MCF 10A (cell line): ENCODE measurements around the gene TTLL5. TPM values are rescaled to one million over a fixed set of nuclear protein-coding genes. Genes with fewer than 3 reads are reported as not detected.

Experiments used
- BruUV-seq: library from RNA; stranded (reverse); fragments of 400-500 nt; replicated peaks from 2 replicates; lab custom pipeline; 2021; lab: Mats Ljungman, UMichigan
- CTCF ChIA-PET: fragments of 300-600 bp; sonication (Branson Sonifier 250); formaldehyde crosslinking; extraction: SDS; loops from one replicate; lab custom pipeline; 2021; ENCODE audit warnings: antibody characterized with exemption, inconsistent platforms; lab: Yijun Ruan, JAX
- POLR2A ChIA-PET: fragments of 300-600, 350-650 bp; sonication (Branson Sonifier 250); formaldehyde crosslinking; extraction: SDS; loops from one replicate; lab custom pipeline; 2020; ENCODE audit warnings: antibody characterized with exemption, inconsistent platforms; lab: Yijun Ruan, JAX
- DNase-seq: peaks from one replicate; pipeline ENCODE4 v3.0.0-alpha.2; 2018; ENCODE audit not compliant: unreplicated experiment
- H3K27ac Mint-ChIP-seq: one replicate; pipeline ENCODE4 v1.8.0; 2022; ENCODE audit warnings: mild to moderate bottlenecking, low read depth, mixed read lengths; ENCODE audit not compliant: unreplicated experiment
- H3K27me3 Mint-ChIP-seq: one replicate; pipeline ENCODE4 v1.8.0; 2022; ENCODE audit warnings: mixed read lengths; ENCODE audit not compliant: insufficient read depth, unreplicated experiment
- H3K36me3 Mint-ChIP-seq: one replicate; pipeline ENCODE4 v1.8.0; 2022; ENCODE audit warnings: mild to moderate bottlenecking, moderate library complexity, mixed read lengths; ENCODE audit not compliant: insufficient read depth, unreplicated experiment
- H3K4me1 Mint-ChIP-seq: one replicate; pipeline ENCODE4 v1.8.0; 2022; ENCODE audit warnings: mixed read lengths; ENCODE audit not compliant: insufficient read depth, unreplicated experiment
- H3K4me3 Mint-ChIP-seq: one replicate; pipeline ENCODE4 v1.8.0; 2022; ENCODE audit warnings: mild to moderate bottlenecking, moderate library complexity, mixed read lengths; ENCODE audit not compliant: unreplicated experiment
- H3K9me3 Mint-ChIP-seq: one replicate; pipeline ENCODE4 v1.8.0; 2022; ENCODE audit warnings: mixed read lengths; ENCODE audit not compliant: unreplicated experiment
- CTCF ChIP-seq: fragments of 200-600 bp; IDR thresholded peaks from one replicate; pipeline ENCODE4 v1.8.0; 2022; ENCODE audit warnings: antibody characterized with exemption, mild to moderate bottlenecking; ENCODE audit not compliant: unreplicated experiment
- intact Hi-C: fragments of 100-400 bp; cut with micrococcal nuclease; formaldehyde crosslinking; loops from 2 replicates; pipeline ENCODE4 v1.14.1; 2022
- total RNA-seq: library from RNA; stranded (reverse); gene quantifications from 2 replicates; pipeline ENCODE4 v1.2.3, GENCODE V29; 2022

TTLL5 gene
- total RNA-seq, 1 experiment from 2014 or later, result 31.7 TPM

GRCh38 chr14:75985618-75986438, 324.8 kb downstream of the TTLL5 start, which contains the start of gene IFT43:
Gene IFT43 (plus strand): TSS chr14:75985763. CDS start chr14:75985787, 24 bp downstream.
- ChIA-PET CTCF (interaction anchor here (0.6 to 9.8 kb wide), 8 partner anchors 79 to 662 kb away, joined by 3 to 205 read pairs (median 4); no protein-coding TSS in a partner anchor), POLR2A (interaction anchor here (0.6 to 2.2 kb wide), 20 partner anchors 9 to 922 kb away, joined by 3 to 21 read pairs (median 4); partner anchors contain the start of gene ACYP1)
- Mint-ChIP-seq H3K36me3 (peaks cover 8% of the 10 kb centered on the region), H3K4me1 (peaks cover 22% of the 10 kb centered on the region), H3K9me3 (no peaks in the 10 kb centered on the region), H3K4me3 (peak within 1 kb of the TSS; percentile 87), H3K27ac (peak within 1 kb of the TSS; percentile 92), H3K27me3 (no peaks in the 10 kb centered on the region)
- TSS peak; percentile 54 for BruUV-seq
- intact Hi-C loops, result no loop called here
- peak; percentile 85 for DNase-seq
- TF ChIP-seq CTCF, result no peak

GRCh38 chr14:75986439-75986765, 325.4 kb downstream of the TTLL5 start:
- Mint-ChIP-seq H3K9me3 (no peaks in the 10 kb centered on the region), H3K27me3 (no peaks in the 10 kb centered on the region), H3K36me3 (peaks cover 8% of the 10 kb centered on the region), H3K27ac (peak overlapping the region; percentile 92), H3K4me1 (peaks cover 16% of the 10 kb centered on the region), H3K4me3 (peak overlapping the region; percentile 87)
- DNase-seq, result no peak
- no TSS peak for BruUV-seq
- ChIA-PET POLR2A (interaction anchor here (0.6 to 2.2 kb wide), 11 partner anchors 9 to 923 kb away, joined by 3 to 21 read pairs (median 4); partner anchors contain the start of gene ACYP1), CTCF (interaction anchor here (0.7 to 9.8 kb wide), 4 partner anchors 80 to 404 kb away, joined by 3 to 205 read pairs (median 6); no protein-coding TSS in a partner anchor)
- intact Hi-C loops, result no loop called here
- TF ChIP-seq CTCF, result no peak

GRCh38 chr14:75987201-75987970, 326.3 kb downstream of the TTLL5 start:
- CTCF ChIA-PET, result interaction anchor here (0.5 to 9.8 kb wide), 4 partner anchors 31 to 1346 kb away, joined by 3 to 205 read pairs (median 4); no protein-coding TSS in a partner anchor
- no TSS peak for BruUV-seq
- H3K9me3 Mint-ChIP-seq, result no peaks in the 10 kb centered on the region
- peaks cover 8% of the 10 kb centered on the region for H3K36me3 Mint-ChIP-seq
- POLR2A ChIA-PET, result interaction anchor here (0.5 to 1.3 kb wide), 2 partner anchors 14 to 273 kb away, joined by 3 to 4 read pairs; no protein-coding TSS in a partner anchor
- no peak for DNase-seq
- no peak for TF ChIP-seq CTCF
- H3K4me3 Mint-ChIP-seq, result no peak overlapping the region
- peaks cover 10% of the 10 kb centered on the region for H3K4me1 Mint-ChIP-seq
- H3K27ac Mint-ChIP-seq, result no peak overlapping the region
- no peaks in the 10 kb centered on the region for H3K27me3 Mint-ChIP-seq
- intact Hi-C loops, result no loop called here
